Astrocyte (in vitro differentiated cells and primary cell): ENCODE measurements around the gene ZNF883. TPM values are rescaled to one million over a fixed set of nuclear protein-coding genes. Genes with fewer than 3 reads are reported as not detected.

Experiments
- DNase-seq: peaks from one replicate; pipeline ENCODE4 v3.0.0-alpha.2; 2010; ENCODE audit warnings: low read depth
- FAIRE-seq: peaks from 2 replicates; lab custom pipeline; 2011; peaks lifted over from hg19 to GRCh38; lab: Jason Lieb, UNC
- H2AFZ ChIP-seq: 2 replicates; pipeline ENCODE4 v1.6.0; 2012; ENCODE audit warnings: low read depth, low read length, inconsistent platforms
- H3K27ac ChIP-seq: 2 replicates; pipeline ENCODE4 v1.5.1; 2011; ENCODE audit warnings: low read depth, low read length, inconsistent platforms
- H3K27me3 ChIP-seq: 2 replicates; pipeline ENCODE4 v1.6.0; 2011; ENCODE audit warnings: low read length, inconsistent platforms; ENCODE audit not compliant: insufficient read depth
- H3K36me3 ChIP-seq: 2 replicates; pipeline ENCODE4 v1.5.1; 2011; ENCODE audit warnings: low read length, inconsistent platforms; ENCODE audit not compliant: insufficient read depth
- H3K4me1 ChIP-seq: 2 replicates; pipeline ENCODE4 v1.5.1; 2011; ENCODE audit warnings: low read length, inconsistent platforms; ENCODE audit not compliant: insufficient read depth
- H3K4me2 ChIP-seq: 2 replicates; pipeline ENCODE4 v1.6.0; 2012; ENCODE audit warnings: low read length, inconsistent platforms
- H3K4me3 ChIP-seq: 2 replicates; pipeline ENCODE4 v1.5.1; 2011; ENCODE audit warnings: low read depth, mild to moderate bottlenecking, low read length, inconsistent platforms; ENCODE audit not compliant: insufficient read depth
- H3K79me2 ChIP-seq: 2 replicates; pipeline ENCODE4 v1.6.0; 2012; ENCODE audit warnings: mild to moderate bottlenecking, low read length, inconsistent platforms; ENCODE audit not compliant: insufficient read depth
- H3K9ac ChIP-seq: 2 replicates; pipeline ENCODE4 v1.6.0; 2012; ENCODE audit warnings: mild to moderate bottlenecking, low read length, inconsistent platforms
- H3K9me3 ChIP-seq: 2 replicates; pipeline ENCODE4 v1.5.1; 2012; ENCODE audit warnings: low read depth, mild to moderate bottlenecking, low read length, inconsistent platforms; ENCODE audit not compliant: insufficient read depth
- H4K20me1 ChIP-seq: 2 replicates; pipeline ENCODE4 v1.6.0; 2012; ENCODE audit warnings: low read length, inconsistent platforms; ENCODE audit not compliant: insufficient read depth
- H3K27ac Mint-ChIP-seq: one replicate; pipeline ENCODE4 v1.8.0; 2021; ENCODE audit warnings: mild to moderate bottlenecking, mixed read lengths; ENCODE audit not compliant: unreplicated experiment
- H3K27me3 Mint-ChIP-seq: one replicate; pipeline ENCODE4 v1.8.0; 2021; ENCODE audit warnings: low read depth, mixed read lengths; ENCODE audit not compliant: unreplicated experiment
- H3K36me3 Mint-ChIP-seq: one replicate; pipeline ENCODE4 v1.8.0; 2021; ENCODE audit warnings: low read depth, mixed read lengths; ENCODE audit not compliant: unreplicated experiment
- H3K4me1 Mint-ChIP-seq: one replicate; pipeline ENCODE4 v1.8.0; 2021; ENCODE audit warnings: low read depth, mixed read lengths; ENCODE audit not compliant: unreplicated experiment
- H3K4me3 Mint-ChIP-seq: one replicate; pipeline ENCODE4 v1.8.0; 2021; ENCODE audit warnings: mild to moderate bottlenecking, moderate library complexity, mixed read lengths; ENCODE audit not compliant: unreplicated experiment
- H3K9me3 Mint-ChIP-seq: one replicate; pipeline ENCODE4 v1.8.0; 2021; ENCODE audit warnings: mild to moderate bottlenecking, mixed read lengths; ENCODE audit not compliant: unreplicated experiment
- CTCF ChIP-seq: IDR thresholded peaks from 2 replicates; pipeline ENCODE4 v1.5.1; 2011; ENCODE audit warnings: low read depth, mild to moderate bottlenecking, inconsistent platforms, low read length, moderate library complexity; ENCODE audit not compliant: insufficient read depth
- EZH2 ChIP-seq: IDR thresholded peaks from 2 replicates; pipeline ENCODE4 v1.6.1; 2012; ENCODE audit warnings: mild to moderate bottlenecking, low read length, inconsistent platforms; ENCODE audit not compliant: insufficient read depth
- total RNA-seq: library from RNA; stranded (reverse); gene quantifications from 2 replicates; pipeline ENCODE4 v1.2.1, GENCODE V29; 2021

ZNF883 gene
- total RNA-seq, 1 donor from 2014 or later, result 1.3 TPM

- peaks cover 17% of the 10 kb centered on the region for H3K9me3 Mint-ChIP-seq
- Histone ChIP-seq H3K9me3 (no peaks in the 10 kb centered on the region), H2AFZ (no peak overlapping the region), H3K9ac (no peak overlapping the region), H3K4me3 (no peak overlapping the region), H3K4me1 (no peaks in the 10 kb centered on the region), H4K20me1 (no peaks in the 10 kb centered on the region), H3K36me3 (no peaks in the 10 kb centered on the region), H3K4me2 (no peak overlapping the region), H3K27ac (no peak overlapping the region), H3K27me3 (no peaks in the 10 kb centered on the region), H3K79me2 (no peaks in the 10 kb centered on the region)
- H3K36me3 Mint-ChIP-seq, result no peaks in the 10 kb centered on the region
- no peaks in the 10 kb centered on the region for H3K4me1 Mint-ChIP-seq
- no peak overlapping the region for H3K4me3 Mint-ChIP-seq
- no peak overlapping the region for H3K27ac Mint-ChIP-seq
- H3K27me3 Mint-ChIP-seq, result peaks cover 25% of the 10 kb centered on the region
- DNase-seq (no peak), FAIRE-seq (no peak)
- no peak for TF ChIP-seq CTCF
- TF ChIP-seq EZH2, result no peak
These were observed 42.3 kb downstream of the ZNF883 start for GRCh38 chr9:112969730-112970129.

- FAIRE-seq, result no peak
- H3K9ac ChIP-seq, result no peak overlapping the region
- no peak overlapping the region for H3K4me2 ChIP-seq
- no peaks in the 10 kb centered on the region for H3K4me1 Mint-ChIP-seq
- no peak overlapping the region for H2AFZ ChIP-seq
- H3K9me3 Mint-ChIP-seq, result no peaks in the 10 kb centered on the region
- no peaks in the 10 kb centered on the region for H3K79me2 ChIP-seq
- H3K4me3 ChIP-seq, result no peak overlapping the region
- H3K36me3 Mint-ChIP-seq, result no peaks in the 10 kb centered on the region
- H3K4me1 ChIP-seq, result no peaks in the 10 kb centered on the region
- TF ChIP-seq EZH2, result no peak
- TF ChIP-seq CTCF, result no peak
- no peak overlapping the region for H3K27ac Mint-ChIP-seq
- no peak overlapping the region for H3K4me3 Mint-ChIP-seq
- no peaks in the 10 kb centered on the region for H4K20me1 ChIP-seq
- no peaks in the 10 kb centered on the region for H3K36me3 ChIP-seq
- no peaks in the 10 kb centered on the region for H3K27me3 ChIP-seq
- H3K9me3 ChIP-seq, result no peaks in the 10 kb centered on the region
- H3K27ac ChIP-seq, result no peak overlapping the region
- peaks cover 16% of the 10 kb centered on the region for H3K27me3 Mint-ChIP-seq
- no peak for DNase-seq
These were observed 56.4 kb downstream of the ZNF883 start for GRCh38 chr9:112955550-112955949.

- H3K36me3 Mint-ChIP-seq, result peaks cover 3% of the 10 kb centered on the region
- peaks cover 23% of the 10 kb centered on the region for H3K9me3 Mint-ChIP-seq
- no peak overlapping the region for H3K9ac ChIP-seq
- no peak overlapping the region for H3K4me3 Mint-ChIP-seq
- H3K9me3 ChIP-seq, result peaks cover 2% of the 10 kb centered on the region
- no peak overlapping the region for H3K4me3 ChIP-seq
- no peaks in the 10 kb centered on the region for H3K4me1 Mint-ChIP-seq
- H3K4me2 ChIP-seq, result no peak overlapping the region
- FAIRE-seq (no peak), DNase-seq (no peak)
- no peaks in the 10 kb centered on the region for H3K79me2 ChIP-seq
- H2AFZ ChIP-seq, result no peak overlapping the region
- peaks cover 6% of the 10 kb centered on the region for H3K27me3 Mint-ChIP-seq
- no peaks in the 10 kb centered on the region for H4K20me1 ChIP-seq
- no peaks in the 10 kb centered on the region for H3K36me3 ChIP-seq
- no peak overlapping the region for H3K27ac ChIP-seq
- TF ChIP-seq EZH2, result no peak
- TF ChIP-seq CTCF, result no peak
- H3K27ac Mint-ChIP-seq, result no peak overlapping the region
- H3K27me3 ChIP-seq, result no peaks in the 10 kb centered on the region
- no peaks in the 10 kb centered on the region for H3K4me1 ChIP-seq
These were observed 66.3 kb downstream of the ZNF883 start for GRCh38 chr9:112945620-112946208.
